ENCODE measurements around the gene MIPEP.

DNA sequence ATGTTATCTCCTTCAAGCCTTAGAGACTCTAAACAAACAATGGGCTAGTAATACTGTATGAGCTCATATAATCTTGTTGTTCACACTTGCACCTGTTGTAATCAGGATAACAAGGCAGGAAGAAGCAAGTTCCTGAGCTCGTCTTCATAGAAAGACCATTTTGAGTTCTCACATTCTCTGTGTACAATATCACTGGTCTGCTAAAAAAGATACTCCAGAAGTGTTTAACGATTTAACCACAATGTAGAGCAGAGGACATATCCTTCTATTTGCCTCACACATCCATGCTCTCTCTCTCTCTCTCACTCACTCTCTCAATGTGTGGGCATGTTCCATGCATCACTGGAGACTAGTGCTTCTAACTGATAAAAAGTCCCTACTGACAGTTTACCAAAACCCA lies 122.9 kb downstream of the MIPEP start:
- no peak for TF ChIP-seq POLR2A (IDR thresholded peaks at IDR 0.05; ENCODE audit: low read length)
- TF ChIP-seq GATA1 (IDR thresholded peaks at IDR 0.05; ENCODE audit: low read depth, low read length), result no peak

Measured in erythroblast (primary cell).